NCI-H82 (cell line): ENCODE data around the gene PRRC1.
"Not testable (repeated sequence)": the region's sequence is repeated elsewhere in the genome, so short reads cannot be mapped to it uniquely, and the experiment has no call there.

Experiments
- DNase-seq: peaks from one replicate; lab custom pipeline; 2025; lab: John Stamatoyannopoulos, UW

PRRC1 gene

DNA sequence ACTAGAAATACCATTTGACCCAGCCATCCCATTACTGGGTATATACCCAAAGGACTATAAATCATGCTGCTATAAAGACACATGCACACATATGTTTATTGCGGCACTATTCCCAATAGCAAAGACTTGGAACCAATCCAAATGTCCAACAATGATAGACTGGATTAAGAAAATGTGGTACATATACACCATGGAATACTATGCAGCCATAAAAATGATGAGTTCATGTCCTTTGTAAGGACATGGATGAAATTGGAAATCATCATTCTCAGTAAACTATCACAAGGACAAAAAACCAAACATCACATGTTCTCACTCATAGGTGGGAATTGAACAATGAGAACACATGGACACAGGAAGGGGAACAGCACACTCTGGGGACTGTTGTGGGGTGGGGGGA lies 27.8 kb downstream of the PRRC1 start:
- not testable (repeated sequence) for DNase-seq

DNA sequence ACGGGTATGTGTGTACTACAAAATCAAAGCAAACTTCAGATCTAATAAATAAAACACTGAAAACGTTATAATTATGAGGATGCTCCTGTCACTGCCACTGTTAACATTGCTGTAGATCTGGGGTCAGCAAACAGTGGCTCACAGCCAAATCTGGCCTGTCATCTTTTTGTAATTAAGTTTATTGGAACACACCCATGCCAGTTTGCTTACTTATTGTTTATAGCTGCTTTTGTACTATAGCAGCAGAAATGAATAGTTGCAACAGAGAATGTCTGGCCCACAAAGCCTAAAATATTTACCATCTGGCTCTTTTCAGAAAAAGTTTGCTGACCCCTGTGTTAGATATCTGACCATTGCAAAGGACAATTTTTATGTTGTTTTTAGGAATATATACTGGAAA lies 32.1 kb downstream of the PRRC1 start:
- no peak for DNase-seq

DNA sequence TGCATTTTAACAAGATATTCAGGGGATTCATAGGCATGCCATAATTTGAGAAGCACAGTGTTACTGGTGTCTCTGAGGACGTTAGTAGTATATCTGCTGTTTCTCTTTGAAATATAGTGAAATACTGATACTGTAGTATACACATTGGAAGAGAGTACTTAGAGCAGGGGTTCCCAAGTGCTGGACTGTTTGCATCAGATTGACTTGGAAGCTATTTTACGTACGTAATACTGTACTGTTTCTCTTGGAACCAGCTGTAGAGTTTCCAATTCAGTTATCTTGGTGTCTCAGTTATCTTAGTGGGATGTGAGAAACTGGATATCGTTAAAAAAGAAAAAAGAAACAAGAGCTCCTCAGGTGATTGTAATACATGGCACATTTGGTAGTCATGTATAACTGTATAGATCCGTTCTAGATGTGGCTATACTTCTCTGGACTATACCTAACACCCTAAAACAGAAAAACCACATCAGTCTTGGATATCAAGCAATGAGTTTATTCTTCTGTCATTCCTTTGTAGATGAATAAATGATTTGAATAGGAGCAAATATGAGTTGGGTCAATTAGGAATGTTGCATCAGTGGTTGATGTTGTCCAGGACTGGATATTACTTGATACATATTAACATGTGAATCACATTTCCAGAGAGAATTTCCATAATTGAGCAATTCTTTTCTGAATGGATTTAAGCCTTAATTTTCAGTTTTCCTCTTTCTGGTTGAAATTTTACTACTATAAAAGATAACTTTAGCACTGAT lies 33.4 kb downstream of the PRRC1 start:
- no peak for DNase-seq

DNA sequence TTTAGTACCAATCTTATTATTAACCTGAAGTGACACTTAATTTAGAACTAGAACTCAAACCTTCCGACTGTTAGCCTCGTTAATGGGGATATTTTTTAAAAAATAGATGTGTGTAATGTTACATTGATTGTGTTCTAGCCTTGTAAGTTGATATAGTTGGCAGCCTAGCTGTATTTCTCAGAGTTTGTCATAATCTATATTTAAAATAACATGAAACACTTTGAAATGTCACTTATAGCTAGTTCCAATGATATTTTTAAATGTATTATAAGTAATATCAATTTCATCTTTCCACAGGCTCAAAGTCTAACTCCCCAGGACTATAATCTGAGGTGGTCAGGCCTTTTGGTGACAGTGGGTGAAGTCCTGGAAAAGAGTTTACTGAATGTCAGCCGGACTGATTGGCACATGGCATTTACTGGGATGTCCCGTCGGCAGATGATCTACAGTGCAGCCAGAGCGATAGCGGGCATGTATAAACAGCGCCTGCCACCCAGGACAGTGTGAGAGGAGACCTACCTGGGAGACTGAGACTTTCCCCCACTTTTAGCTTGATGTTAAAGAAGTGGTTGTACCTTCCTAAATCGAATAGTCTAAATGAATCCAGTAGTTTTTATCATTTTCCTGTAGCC lies 34.1 kb downstream of the PRRC1 start:
- no peak for DNase-seq

DNA sequence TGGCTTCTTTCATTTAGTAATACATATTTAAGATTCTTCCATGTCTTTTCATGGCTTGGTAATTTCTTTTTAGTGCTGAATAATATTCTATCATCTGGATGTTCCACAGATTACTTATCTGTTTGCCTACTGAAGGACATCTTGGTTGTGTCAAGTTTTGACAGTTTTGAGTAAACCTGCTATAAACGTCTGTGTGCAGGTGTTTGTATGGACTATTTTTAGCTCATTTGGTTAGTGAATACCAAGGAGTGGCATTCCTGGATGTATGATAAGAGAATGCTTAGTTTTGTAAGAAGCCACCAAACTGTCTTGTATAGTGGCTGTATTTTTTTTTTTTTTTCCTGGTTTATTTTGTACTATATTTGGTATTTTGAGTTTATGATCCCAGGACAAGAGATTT lies 38.4 kb downstream of the PRRC1 start:
- DNase-seq: no peak

DNA sequence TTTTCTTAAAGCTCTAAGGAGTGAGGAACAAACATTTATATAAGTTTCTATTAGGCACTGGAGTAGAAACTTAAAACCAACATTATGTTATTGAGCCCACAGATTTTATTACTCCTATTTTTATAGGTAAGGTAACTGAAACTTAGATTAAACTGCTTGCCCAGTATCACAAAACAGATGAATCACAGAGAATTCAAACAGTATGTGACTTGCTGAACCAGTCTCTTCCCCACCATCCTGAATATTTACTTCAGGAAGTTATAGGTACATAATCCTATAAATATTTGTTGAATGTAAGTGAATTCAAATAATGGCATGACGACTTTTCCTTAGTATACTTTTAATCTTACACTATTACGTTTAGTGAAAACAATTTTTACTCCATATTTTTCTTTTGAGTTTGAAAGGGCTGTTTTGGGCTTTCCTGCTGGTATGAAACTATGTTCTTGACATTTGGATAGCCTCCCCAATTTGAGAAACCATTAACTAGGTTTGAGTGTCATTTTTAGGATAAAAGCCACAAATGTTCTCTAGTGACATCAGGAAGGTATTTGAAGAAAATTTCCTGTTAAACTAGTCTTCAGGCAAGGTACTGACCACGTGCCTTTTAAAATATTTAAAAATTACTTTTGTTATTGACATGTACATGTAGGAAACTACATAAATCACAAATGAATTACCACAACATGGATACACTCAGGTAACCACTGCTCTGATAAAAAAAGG lies 39.3 kb downstream of the PRRC1 start:
- no peak for DNase-seq

DNA sequence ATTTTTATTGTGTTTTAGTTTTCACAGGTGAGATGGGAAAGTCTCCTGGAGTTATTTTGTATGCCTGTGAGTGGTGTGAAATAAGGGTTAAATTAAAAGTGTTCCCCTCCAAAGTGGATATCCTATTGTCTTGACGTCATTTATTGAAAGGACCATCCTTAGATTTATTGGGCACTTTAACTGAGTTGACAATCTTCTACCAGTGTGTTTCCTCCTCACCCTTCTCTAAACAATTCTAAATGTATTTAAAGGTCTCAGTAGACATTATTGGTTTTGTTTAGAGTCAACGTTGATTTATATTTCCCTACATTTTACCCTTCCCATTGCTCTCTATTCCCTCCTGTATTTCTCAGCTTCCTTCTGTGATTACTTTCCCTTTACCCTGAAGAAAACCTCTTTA lies 40.8 kb downstream of the PRRC1 start:
- no peak for DNase-seq

DNA sequence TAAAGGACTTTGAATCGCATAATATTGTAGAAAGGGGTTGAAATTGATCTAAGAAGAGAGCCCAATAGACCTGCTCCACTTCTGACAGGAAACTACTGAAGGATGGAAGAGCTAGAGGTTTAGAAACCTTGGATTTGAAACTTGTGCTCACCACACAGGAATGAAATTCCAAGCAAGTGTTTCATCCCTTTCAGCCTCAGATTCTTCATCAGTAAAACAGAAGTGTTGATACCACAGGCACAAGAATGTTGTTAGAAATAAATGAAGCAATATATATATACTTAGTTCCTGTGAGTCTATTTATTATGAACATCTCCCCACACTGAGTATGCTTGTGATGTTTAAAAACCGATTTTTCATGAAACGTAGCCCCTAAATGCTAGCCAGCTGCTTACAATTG lies 43.8 kb downstream of the PRRC1 start:
- no peak for DNase-seq

DNA sequence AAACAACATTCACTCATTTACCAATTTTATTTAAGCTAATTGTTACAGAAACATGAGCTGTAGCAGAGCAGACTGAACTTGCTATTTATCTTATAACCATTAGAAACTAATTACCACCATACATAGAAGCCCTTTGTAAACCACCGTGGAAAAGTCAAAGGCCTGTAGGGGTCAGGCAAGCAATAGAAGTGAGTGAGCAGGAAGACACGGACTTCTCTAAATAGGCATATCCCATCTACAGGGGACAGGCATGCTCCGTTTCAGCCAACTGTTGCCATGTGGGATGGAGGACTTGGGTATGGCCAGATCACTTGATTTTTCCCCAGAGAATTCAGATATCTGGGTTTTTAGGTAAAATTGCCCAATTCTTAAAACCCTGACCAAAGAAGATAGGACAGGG lies 44.8 kb downstream of the PRRC1 start:
- peak; percentile 85 for DNase-seq

DNA sequence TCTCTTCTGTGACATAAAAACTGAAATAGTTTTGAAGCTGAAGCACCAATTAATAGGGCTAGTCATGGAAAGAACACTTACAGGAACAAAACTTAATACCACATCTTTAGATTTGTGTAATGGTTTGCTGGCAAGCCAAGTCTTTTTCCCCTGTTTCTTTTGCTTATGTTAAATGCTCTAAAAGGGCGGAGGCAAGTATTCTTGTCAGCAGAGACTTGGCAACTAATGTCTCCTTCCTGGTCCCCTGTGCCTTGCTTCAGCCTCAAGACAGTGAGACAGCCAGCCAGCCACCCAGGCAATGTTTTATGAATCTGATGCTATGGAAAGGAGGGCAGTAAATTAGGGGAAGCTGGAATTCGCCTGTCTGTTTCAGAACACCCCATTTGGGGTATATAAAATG lies 45.7 kb downstream of the PRRC1 start:
- DNase-seq: no peak

DNA sequence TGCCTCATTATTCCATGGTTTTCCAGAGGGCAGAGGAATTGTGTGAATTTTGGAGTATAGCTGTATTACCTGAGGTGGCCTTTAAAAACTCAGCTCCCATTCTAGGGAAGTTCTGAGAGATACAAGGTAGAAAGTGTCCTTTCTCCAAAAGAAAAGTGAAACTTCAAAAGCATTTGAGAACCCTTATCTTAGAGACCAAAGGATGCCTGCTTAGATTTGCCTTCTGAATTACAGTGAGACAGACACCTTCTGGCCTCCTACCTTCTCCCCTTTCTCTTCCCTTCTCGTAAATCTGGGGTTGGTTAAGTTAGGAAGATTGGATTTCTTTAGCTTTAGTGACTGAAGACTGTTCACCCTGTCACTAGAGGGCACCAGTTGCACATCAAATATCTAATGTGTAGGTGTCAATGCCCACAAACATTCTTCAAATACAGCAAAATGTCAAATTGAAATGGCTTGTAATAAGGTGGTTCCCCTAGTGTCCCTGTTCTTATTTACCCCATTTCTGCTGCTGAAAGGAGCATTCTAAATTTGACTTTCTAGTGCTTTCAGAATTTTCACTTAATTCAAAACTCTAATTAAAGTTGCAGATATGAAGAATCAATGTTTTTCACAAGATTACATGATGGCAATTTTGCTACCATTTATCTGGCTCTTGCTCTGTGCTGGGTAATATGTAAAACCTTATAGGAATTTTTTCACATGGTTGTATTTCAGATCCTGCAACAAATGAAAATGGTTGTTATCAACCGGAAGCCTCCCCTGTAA lies 46.7 kb downstream of the PRRC1 start:
- peak; percentile 83 for DNase-seq

DNA sequence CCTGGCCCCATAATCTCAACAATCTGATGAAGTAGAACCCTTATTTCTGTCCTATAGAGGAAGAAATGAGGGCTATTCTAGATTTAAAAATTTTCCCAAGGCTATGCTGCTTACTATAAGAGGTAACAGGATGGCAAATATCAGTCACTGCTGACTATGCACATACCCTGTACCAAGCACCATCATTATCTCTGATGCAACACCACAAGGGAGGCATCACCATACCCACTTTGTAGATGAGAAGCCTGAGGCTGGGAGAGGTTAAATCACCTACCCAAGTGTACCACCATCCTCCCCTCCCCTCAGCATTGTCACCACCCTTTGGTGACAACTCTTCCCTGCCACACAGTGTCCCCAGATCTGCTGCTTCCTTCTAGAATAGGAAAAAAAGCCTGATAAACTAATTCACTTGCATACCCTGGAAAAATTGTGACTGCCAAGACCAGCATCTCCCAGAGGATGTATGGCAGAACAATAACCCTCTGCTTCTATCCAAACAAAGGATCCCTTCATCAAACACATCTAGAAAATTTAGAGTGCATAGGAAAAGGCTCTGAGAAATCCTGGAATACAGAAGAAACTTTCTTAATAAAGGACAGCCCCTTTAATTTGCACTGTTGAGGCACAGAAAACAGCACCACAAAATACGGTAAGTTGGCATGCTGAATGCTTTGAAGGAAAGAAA lies 48.3 kb downstream of the PRRC1 start:
- DNase-seq: no peak

DNA sequence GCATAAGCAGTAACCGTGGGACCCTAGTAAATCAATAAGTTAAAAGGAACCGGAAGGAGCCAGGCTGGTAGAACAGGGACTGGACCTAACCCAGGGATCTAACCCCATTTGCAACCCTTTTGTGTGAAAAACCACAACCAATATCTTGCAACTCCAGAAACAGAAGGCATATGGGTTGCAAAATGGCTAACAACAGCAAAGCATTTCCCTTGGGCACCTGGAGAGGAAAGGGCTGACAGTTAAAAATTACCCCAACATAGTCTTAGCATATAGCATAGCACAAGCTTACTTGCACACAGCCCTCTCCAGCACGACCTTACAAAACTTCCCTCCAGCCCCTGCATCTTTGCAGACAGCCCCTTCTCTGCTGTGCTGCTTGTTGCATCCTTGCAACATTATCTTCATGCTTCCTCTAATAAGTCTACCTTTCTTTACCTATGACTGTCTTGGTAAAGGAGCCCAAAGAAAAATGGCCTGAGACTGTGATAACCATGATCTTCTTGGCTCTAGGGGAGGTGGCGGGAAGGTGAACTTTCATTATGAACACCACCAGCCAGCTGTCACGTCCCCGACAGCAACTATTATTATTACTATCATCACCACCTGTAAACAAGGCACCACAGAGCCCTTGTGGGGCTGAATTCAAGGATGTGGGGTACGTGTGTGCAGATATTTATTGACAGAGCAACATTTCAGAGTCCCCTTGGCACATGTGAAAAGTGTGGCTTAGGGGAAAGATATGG lies 49.8 kb downstream of the PRRC1 start:
- DNase-seq: peak; percentile 0

DNA sequence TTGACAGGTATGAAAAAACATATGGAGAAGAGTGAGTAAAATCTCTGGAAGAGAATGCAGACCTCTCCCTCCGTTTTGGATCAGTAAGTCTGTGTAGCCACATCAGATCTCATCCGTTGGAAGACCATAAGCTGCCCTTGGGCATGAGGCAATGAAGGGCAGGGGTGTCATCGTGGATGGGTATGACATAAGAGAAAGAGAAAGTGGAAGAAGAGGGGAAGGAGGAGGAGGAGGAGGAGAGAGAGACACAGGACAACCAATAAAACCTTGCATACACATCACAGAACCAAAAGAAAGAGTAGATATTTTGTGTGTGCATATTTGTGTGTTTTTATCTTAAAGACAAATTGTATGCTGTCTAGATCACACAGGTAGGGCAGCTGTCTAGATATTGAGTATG lies 50.7 kb downstream of the PRRC1 start:
- no peak for DNase-seq

DNA sequence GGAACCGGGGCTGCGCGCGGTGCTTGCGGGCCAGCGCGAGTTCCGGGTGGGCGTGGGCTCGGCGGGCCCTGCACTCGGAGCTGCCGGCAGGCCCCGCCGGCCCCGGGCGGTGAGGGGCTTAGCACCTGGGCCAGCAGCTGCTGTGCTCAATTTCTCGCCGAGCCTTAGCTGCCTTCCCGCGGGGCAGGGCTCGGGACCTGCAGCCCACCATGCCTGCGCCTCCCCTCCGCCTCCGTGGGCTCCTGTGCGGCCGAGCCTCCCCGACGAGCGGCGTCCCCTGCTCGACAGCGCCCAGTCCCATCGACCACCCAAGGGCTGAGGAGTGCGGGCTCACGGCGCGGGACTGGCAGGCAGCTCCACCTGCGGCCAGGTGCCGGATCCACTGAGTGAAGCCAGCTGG lies 52.0 kb downstream of the PRRC1 start:
- DNase-seq: not testable (repeated sequence)

DNA sequence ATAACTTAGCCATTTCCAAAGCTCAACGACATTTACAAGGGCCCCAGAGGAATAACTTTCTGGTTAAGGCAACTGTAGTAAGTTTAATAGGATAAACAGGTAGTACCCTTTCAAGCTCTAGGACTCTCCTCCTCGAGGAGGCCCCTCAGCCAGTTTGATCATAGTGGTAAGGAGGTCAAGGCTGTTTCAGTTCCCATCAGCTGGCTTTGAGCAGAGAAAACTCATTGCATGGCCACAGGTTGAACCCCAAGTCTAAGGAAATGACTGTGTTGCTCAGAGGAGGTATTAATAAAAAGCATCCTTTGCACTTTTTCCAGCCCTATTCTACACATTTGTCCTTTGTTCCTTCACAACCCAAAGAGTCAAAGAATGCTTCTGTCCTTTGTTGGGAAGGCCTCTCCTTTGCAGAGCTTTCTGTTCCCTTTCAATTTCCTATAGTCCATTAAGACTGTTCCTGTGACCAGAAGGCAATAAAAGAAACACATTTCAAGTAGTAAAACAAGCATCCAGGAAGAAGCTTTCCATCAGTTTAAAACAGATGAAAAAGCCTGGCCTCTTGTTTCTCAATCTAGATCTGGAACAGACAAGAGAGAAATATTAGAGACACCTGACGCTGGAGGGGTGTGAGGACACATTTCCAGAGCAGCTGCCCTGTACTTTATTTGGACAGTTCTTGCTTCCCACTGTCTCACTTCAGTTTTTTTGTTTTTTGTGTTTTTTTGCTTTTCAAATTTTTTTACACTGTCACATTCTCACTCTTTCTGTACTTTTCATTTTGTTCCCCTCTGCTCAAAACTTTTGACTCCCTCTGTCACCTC lies 54.1 kb downstream of the PRRC1 start:
- DNase-seq: no peak

DNA sequence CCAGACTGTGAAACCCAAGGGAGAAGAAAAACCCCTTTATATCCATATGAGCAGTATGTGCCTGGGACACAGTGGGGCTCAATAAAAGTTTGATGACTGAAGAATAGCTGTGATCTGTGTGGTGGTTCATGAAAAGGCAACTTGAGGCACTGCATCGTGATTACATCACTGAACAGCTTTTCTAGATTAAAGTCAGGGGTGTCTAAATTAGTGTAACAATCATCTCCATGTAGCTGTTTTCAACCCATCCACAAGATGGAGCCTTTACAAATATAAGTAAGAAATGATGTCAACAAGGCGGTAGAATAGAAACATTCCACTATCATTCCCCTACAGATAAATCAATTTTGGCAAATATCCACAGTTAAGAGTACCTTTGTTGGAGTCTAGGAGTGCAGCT lies 55.5 kb downstream of the PRRC1 start:
- DNase-seq: peak; percentile 10

DNA sequence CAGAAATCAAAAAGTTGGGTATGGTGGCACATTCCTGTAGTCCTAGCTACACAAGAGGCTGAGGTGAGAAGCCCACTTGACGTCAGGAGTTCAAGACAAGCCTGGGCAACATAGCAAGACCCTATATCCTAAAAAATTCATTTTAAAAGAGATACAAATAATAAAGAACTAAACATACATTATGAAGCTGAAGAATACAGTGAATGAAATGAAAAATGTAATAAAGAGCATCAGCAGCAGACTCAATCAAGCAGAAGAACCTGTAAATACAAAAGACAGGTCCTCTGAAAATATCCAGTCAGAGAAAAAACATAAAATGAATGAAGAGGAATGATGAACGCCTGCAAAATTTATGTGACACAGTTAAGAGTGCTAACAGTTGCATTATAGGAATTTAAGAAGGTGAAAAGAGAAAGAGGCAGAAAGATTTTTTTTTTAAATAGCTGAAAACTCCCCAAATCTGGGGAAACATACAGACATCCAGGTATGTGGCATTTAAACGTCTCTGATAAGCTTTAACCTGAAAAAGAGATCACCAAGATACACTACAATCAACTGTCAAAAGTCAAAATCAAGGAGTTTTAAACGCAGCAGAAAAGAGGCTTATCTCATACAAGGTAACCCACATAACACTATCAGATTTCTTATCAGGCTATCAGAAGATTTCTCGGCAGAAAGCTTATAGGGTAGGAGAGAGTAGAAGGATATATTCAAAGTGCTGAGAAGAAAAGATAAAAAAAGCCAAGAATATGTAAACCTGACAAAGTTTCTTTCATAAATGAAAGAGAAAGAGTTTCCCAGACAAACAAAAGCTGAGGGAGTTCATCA lies 57.6 kb downstream of the PRRC1 start:
- DNase-seq: no peak

DNA sequence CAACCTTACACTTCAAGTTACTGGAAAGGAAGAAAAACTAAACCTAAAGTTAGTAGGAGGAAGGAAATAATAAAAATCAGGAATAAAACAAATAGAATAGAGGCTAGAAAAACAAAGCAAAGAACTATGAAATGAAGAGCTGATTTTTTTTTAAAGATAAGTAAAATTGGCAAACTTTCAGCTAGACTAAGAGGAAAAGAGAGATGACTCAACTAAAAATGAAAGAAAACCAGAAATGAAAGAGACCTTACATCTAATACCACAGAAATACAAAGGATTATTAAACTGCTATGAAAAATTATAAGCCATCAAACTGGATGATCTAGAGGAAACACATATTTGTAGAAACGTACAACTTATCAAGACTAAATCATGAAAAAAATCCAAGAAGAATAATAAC lies 60.0 kb downstream of the PRRC1 start:
- no peak for DNase-seq
